Stomach smooth muscle (tissue), 2 donors: ENCODE results near the gene GTF2H4.
"Not testable (repeated sequence)": the region's sequence is repeated elsewhere in the genome, so short reads cannot be mapped to it uniquely, and the experiment has no call there.

Source experiments
- H3K27ac ChIP-seq: one replicate; pipeline ENCODE4 v1.7.0; 2013; ENCODE audit warnings: mild to moderate bottlenecking, low read length, inconsistent platforms
- H3K27me3 ChIP-seq, 2 donors: one replicate each; pipeline ENCODE4 v1.7.0; 2013; ENCODE audit warnings: low read length in 2 of 2; ENCODE audit not compliant: insufficient read depth in 2 of 2, control insufficient read depth in 1 of 2
- H3K36me3 ChIP-seq, 2 donors: one replicate each; pipeline ENCODE4 v1.7.0; 2013; ENCODE audit warnings: low read length in 2 of 2; ENCODE audit not compliant: control insufficient read depth in 2 of 2, insufficient read depth in 2 of 2
- H3K4me1 ChIP-seq: one replicate; pipeline ENCODE4 v1.7.0; 2013; ENCODE audit warnings: low read length; ENCODE audit not compliant: control insufficient read depth, insufficient read depth
- H3K4me3 ChIP-seq, 2 donors: one replicate each; pipeline ENCODE4 v1.7.0; 2013; ENCODE audit warnings: low read length in 2 of 2
- H3K9ac ChIP-seq, 2 donors: one replicate each; pipeline ENCODE4 v1.7.0; 2013; ENCODE audit warnings: low read length in 2 of 2, mild to moderate bottlenecking in 1 of 2
- H3K9me3 ChIP-seq, 2 donors: one replicate each; pipeline ENCODE4 v1.7.0; 2013; ENCODE audit warnings: low read length in 2 of 2; ENCODE audit not compliant: control insufficient read depth in 2 of 2
- donor health status: healthy.
- donor health status: Pancreatic carcinoma.

Gene GTF2H4

DNA sequence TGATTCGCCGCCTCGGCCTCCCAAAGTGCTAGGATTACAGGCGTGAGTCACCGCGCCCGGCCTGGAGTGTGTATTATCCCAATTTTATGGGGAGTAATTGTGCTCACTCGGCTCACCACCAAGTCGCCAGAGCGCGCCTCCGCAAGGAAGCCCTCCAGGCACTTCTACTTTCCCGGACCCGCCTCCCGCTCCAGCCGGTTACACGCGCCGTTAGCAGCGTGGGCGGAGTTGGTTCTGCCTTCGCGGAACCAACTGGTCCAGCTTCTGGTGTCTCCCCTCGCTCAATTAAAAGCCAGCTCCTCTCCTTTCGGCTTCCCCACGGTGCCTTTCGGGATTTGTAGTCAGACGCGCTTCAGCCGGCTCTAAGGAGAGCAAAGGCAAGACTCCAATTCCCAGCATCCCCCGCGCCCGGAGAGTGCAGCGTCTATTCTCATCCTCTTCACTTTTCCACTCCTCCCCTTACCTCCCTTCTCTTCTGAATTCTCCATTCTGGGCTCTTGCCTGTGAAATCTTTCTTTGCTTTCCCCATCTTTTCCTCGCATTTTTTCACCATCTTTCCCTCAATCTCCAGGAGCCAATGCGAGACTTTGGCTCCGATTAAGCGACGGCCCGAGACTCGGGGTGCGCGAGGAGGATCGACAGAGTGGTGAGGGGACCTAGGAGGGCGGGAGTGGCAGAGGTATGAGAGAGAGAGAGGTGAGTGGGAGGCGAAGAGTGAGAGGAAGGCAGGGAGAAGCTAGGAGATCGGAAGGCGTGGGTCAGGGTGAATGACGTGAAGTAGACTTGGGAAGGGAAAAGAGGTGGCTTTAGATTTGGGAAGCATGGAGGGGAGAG, at the start of gene GTF2H4:
Gene GTF2H4 (plus strand): TSS at position 450 of the 834 bp plus-strand sequence.
- H3K9me3 ChIP-seq: no peaks in the 10 kb centered on the region

DNA sequence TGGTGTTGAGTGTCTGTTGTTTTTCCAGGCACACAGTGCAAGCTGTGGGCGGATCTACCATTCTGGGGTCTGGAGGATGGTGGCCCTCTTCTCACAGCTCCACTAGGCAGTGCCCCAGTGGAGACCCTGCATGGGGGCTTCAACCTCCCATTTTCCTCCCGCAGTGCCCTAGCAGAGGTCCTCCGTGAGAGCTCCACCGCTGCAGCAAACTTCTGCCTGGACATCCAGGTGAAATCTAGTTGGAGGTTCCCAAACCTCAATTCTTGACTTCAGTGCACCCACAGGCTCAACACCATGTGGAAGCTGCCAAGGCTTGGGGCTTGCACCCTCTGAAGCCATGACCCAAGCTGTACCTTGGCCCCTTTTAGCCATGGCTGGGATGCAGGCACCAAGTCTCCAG, 48.3 kb upstream of the GTF2H4 start:
- H3K36me3 ChIP-seq: not testable (repeated sequence)

More for the DNA sequence above, at the start of gene GTF2H4:
- Histone ChIP-seq H3K36me3 (peaks cover 13 to 25% of the 10 kb centered on the region in 2 donors), H3K4me1 (peaks cover 13% of the 10 kb centered on the region), H3K27ac (peak within 1 kb of the TSS; percentile 37), H3K4me3 (peak within 1 kb of the TSS; percentile 82 to 99), H3K27me3 (no peaks in the 10 kb centered on the region), H3K9ac (peak within 1 kb of the TSS; percentile 85 to 93)

DNA sequence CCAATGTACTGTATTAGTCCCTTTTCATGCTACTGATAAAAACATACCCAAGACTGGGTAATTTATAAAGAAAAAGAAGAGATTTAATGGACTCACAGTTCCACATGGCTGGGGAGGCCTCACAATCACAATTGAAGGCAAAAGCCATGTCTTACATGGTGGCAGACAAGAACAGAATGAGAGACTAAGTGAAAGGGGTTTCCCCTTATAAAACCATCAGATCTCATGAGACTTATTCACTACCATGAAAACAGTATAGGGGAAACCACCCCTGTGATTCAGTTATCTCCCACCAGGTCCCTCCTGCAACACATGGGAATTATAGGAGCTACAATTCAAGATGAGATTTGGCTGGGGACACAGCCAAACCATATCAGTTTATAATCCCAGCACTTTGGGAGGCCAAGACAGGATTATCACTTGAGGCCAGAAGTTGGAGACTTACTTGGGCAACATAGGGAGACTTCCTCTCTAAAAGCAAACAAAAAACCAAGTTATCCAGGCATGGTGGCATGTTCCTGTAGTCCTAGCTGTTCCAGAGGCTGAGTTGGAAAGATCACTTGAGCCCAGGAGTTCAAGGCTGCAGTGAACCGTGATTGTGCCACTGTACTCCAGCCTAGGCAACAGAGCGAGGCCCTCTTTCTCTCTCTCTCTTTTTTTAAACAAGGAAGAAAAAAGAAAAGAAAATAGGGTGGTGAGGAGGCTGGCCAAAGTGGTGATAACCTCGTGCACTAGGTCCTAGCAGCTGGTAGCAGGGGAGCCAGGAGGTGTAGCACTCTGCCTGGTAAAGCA, 46.6 kb upstream of the GTF2H4 start:
- Histone ChIP-seq H3K27me3 (no peaks in the 10 kb centered on the region), H3K27ac (no peak overlapping the region), H3K9me3 (no peaks in the 10 kb centered on the region), H3K4me1 (no peaks in the 10 kb centered on the region), H3K36me3 (no peaks in the 10 kb centered on the region), H3K9ac (no peak overlapping the region), H3K4me3 (no peak overlapping the region)

More for the DNA sequence above, 48.3 kb upstream of the GTF2H4 start:
- H3K4me3 ChIP-seq, H3K4me1 ChIP-seq, H3K27me3 ChIP-seq, H3K9ac ChIP-seq, H3K9me3 ChIP-seq, H3K27ac ChIP-seq: not testable (repeated sequence)

DNA sequence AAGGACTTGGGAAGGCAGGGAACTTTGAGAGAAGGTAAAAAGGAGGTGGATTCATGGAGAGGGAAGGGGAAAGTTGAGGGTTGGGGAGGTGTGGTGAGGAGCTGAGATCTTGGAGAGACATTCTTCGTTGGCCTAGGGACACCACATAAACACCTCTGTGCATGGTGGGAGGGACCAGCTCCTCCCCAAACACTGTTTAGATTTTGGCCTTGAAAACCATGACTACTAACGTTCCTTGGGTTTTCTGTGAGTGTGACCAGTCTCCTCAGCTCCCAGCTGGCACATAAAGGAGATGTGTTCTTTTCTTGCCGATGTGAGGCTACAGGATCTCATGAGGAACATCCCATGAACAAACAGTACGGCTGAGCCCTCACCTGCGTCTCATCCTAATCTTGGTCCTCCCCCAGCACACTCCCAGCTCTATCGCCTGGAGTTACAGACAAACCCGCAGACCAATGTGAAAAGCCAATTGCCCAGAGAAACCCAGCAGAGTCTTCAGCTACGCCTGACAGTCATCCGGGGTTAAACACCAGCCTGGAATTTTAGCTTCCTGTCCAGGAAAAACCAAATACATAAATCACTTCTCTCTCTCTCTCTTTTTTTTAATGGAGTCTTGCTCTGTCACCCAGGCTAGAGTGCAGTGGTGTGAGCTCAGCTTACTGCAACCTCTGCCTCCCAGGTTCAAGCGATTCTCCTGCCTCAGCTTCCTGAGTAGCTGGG, 45.7 kb upstream of the GTF2H4 start:
- no peak overlapping the region for H3K9ac ChIP-seq
- H3K9me3 ChIP-seq: no peaks in the 10 kb centered on the region
- H3K4me1 ChIP-seq: no peaks in the 10 kb centered on the region
- H3K27ac ChIP-seq: no peak overlapping the region
- H3K27me3 ChIP-seq: no peaks in the 10 kb centered on the region
- H3K4me3 ChIP-seq: no peak overlapping the region
- no peaks in the 10 kb centered on the region for H3K36me3 ChIP-seq

DNA sequence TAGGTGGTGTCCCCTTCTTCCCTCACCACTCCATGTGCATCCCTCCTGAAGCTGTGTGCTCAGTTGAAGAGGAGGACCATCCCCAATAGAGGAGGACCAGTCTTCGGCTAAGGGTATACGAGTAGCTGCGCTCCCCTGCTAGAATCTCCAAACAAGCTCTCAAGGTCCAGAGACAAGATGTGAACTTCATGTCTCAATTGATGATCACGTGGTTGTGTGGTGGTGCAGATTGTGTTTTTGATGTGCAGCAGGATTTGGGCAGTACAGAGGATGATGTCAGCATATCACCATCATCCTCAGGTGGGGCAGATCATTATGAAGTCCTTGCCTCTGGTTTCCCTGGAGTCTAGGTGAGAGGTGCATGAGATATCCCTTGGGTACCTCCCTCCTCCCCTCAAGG, 43.7 kb upstream of the GTF2H4 start:
- Histone ChIP-seq H3K4me1 (no peaks in the 10 kb centered on the region), H3K9ac (no peak overlapping the region), H3K9me3 (no peaks in the 10 kb centered on the region), H3K4me3 (no peak overlapping the region), H3K27me3 (no peaks in the 10 kb centered on the region), H3K36me3 (no peaks in the 10 kb centered on the region), H3K27ac (no peak overlapping the region)

DNA sequence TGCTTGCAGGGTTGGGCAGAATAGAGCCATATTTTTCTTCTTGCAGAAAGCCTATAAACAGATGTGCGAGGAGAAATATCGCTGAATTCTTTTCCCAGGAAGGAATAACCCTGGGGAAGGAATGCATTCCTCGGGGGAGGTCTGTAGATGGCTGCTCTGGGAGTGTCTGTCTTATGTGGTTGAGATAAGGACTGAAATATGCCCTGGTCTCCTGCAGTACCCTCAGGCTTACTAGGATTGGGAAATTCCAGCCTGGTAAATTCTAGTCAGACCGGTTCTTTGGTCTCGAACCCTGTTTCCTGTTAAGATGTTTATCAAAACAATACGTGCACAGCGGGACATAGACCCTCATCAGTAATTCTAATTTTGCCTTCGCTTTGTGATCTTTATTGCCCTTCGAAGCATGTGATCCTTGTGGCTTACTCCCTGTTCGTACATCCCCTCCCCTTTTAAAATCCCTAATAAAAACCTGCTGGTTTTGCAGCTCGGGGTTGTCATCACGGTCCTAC, 38.7 kb upstream of the GTF2H4 start:
- not testable (repeated sequence) for H3K27ac ChIP-seq, H3K9ac ChIP-seq, H3K27me3 ChIP-seq, H3K4me3 ChIP-seq, H3K9me3 ChIP-seq, H3K36me3 ChIP-seq, H3K4me1 ChIP-seq

DNA sequence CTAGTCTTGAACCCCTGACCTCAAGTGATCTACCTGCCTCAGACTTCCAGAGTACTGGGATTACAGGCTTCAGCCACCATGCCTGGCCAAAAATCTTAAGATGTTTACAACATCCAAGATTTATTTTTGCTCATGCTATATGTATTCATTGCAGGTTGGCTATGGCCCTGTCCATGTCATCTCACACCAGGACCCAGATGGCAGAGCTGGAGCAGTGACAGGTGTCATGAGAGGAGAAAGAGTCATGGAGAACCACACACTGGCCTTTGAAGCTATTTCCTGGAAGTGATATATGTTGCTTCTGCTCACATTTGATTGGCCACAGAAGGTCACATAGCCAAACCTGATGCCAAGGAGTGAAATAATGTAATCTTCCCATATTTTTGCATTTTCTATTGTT, 37.5 kb upstream of the GTF2H4 start:
- H3K9me3 ChIP-seq: no peaks in the 10 kb centered on the region
- no peak overlapping the region for H3K4me3 ChIP-seq
- no peaks in the 10 kb centered on the region for H3K36me3 ChIP-seq
- H3K27me3 ChIP-seq: no peaks in the 10 kb centered on the region
- no peak overlapping the region for H3K27ac ChIP-seq
- H3K9ac ChIP-seq: no peak overlapping the region
- H3K4me1 ChIP-seq: peaks cover 2% of the 10 kb centered on the region

DNA sequence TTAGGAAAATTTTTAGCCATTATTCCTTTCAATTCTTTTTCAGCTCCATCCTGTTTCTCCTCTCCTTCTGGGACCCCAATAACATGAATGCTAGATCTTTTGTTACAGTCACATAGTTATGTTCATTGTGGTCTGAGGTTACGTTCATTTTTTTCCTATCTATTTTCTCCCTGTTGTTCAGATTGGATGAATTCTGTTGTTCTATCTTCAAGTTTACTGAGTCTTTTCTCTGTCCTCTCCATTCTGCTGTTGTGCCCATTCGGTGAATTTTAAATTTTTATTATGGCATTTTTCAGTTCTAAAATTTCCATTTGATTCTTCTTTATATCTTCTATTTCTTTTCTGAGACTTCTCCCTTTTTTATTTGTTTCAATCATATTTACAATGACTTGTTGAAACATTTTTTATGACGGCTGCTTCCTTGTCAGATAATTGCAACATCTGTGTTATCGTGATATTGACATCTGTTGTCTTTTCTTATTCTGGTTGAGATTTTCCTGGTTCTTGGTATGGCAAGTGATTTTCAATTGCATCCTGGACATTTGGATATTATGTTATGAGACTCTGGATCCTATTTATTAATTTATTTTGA, 36.3 kb upstream of the GTF2H4 start:
- no peak overlapping the region for H3K27ac ChIP-seq
- H3K4me1 ChIP-seq: peaks cover 13% of the 10 kb centered on the region
- no peaks in the 10 kb centered on the region for H3K27me3 ChIP-seq
- no peaks in the 10 kb centered on the region for H3K36me3 ChIP-seq
- no peaks in the 10 kb centered on the region for H3K9me3 ChIP-seq
- no peak overlapping the region for H3K9ac ChIP-seq
- no peak overlapping the region for H3K4me3 ChIP-seq

DNA sequence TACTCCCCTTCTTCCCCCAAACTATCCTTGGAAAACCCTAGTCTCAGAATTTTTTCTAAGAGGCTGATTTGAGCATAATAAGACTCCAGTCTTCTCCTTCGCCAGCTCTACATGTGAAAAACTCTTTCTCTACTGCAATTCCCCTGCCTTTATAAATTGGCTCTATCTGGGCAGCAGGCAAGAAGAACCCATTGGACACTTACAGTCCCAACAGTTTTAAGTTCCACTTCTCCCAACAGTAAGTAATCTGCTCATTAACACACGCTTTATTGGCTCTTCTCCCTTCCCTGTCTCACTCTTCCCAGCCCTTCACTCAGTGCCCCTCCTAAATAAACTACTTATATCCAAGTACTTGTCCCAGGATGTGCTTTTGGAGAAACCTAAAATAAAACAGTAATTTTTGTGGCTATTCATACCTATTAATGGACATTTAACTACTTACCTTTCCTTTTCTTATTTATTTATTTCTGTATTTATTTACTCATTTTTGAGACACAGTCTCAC, 34.8 kb upstream of the GTF2H4 start:
- Histone ChIP-seq H3K27ac (no peak overlapping the region), H3K4me3 (no peak overlapping the region), H3K9me3 (no peaks in the 10 kb centered on the region), H3K27me3 (no peaks in the 10 kb centered on the region), H3K4me1 (peaks cover 24% of the 10 kb centered on the region), H3K9ac (no peak overlapping the region), H3K36me3 (no peaks in the 10 kb centered on the region)

DNA sequence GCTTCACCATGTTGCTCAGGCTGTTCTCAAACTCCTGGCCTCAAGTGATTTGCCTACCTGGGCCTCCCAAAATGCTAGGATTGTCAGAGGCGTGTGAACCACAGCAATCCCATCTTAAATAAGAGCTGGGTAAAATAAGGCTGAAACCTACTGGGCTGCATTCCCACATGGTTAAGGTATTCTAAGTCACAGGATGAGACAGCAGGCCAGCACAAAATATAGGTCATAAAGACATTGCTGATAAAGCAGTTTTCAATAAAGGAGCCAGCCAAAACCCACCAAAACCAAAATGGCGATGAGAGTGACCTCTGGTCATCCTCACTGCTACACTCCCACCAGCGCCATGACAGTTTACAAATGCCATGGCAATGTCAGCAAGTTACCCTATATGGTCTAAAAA, 34.2 kb upstream of the GTF2H4 start:
- H3K4me1 ChIP-seq: peaks cover 27% of the 10 kb centered on the region
- not testable (repeated sequence) for H3K36me3 ChIP-seq, H3K9me3 ChIP-seq, H3K4me3 ChIP-seq, H3K27me3 ChIP-seq, H3K9ac ChIP-seq, H3K27ac ChIP-seq
